Measurements from ENCODE around the gene ASXL3.

The ASXL3 gene

GRCh38 chr18:33656889-33657448 is 79.0 kb downstream of the ASXL3 start:
- DNase-seq (ENCODE audit: insufficient read length, low spot score) (no peak), FAIRE-seq (no peak)

GRCh38 chr18:33660696-33661310 is 82.8 kb downstream of the ASXL3 start:
- FAIRE-seq = no peak
- DNase-seq (ENCODE audit: insufficient read length, low spot score) = no peak

- DNase-seq (ENCODE audit: insufficient read length, low spot score) = no peak
These were observed 86.3 kb downstream of the ASXL3 start for GRCh38 chr18:33664241-33664874.

GRCh38 chr18:33665187-33665586 is 87.2 kb downstream of the ASXL3 start:
- no peak for FAIRE-seq
- DNase-seq (ENCODE audit: insufficient read length, low spot score) = no peak

More at GRCh38 chr18:33664241-33664874, 86.3 kb downstream of the ASXL3 start:
- no peak for FAIRE-seq

- no peak for DNase-seq (ENCODE audit: insufficient read length, low spot score)
- no peak for FAIRE-seq
These were observed 87.6 kb downstream of the ASXL3 start for GRCh38 chr18:33665641-33666040.

- DNase-seq (ENCODE audit: insufficient read length, low spot score) (no peak), FAIRE-seq (no peak)
These were observed 88.9 kb downstream of the ASXL3 start for GRCh38 chr18:33666915-33667314.

GRCh38 chr18:33669589-33669988 is 91.6 kb downstream of the ASXL3 start:
- DNase-seq (ENCODE audit: insufficient read length, low spot score) (no peak), FAIRE-seq (no peak)

GRCh38 chr18:33670029-33670428 is 92.0 kb downstream of the ASXL3 start:
- DNase-seq (ENCODE audit: insufficient read length, low spot score) = no peak

GRCh38 chr18:33673689-33674088 is 95.7 kb downstream of the ASXL3 start:
- DNase-seq (ENCODE audit: insufficient read length, low spot score) (no peak), FAIRE-seq (no peak)

More at GRCh38 chr18:33670029-33670428, 92.0 kb downstream of the ASXL3 start:
- no peak for FAIRE-seq

GRCh38 chr18:33676593-33676992 is 98.6 kb downstream of the ASXL3 start:
- no peak for DNase-seq (ENCODE audit: insufficient read length, low spot score)

GRCh38 chr18:33677891-33678290 is 99.9 kb downstream of the ASXL3 start:
- no peak for DNase-seq (ENCODE audit: insufficient read length, low spot score)
- no peak for FAIRE-seq

More at GRCh38 chr18:33676593-33676992, 98.6 kb downstream of the ASXL3 start:
- FAIRE-seq = no peak

GRCh38 chr18:33682436-33682835 is 104.4 kb downstream of the ASXL3 start:
- no peak for DNase-seq (ENCODE audit: insufficient read length, low spot score)
- FAIRE-seq = no peak

GRCh38 chr18:33694593-33694992 is 116.6 kb downstream of the ASXL3 start:
- no peak for DNase-seq (ENCODE audit: insufficient read length, low spot score)
- FAIRE-seq = no peak

GRCh38 chr18:33696332-33697162 is 118.5 kb downstream of the ASXL3 start:
- FAIRE-seq (no peak), DNase-seq (ENCODE audit: insufficient read length, low spot score) (no peak)

- no peak for DNase-seq (ENCODE audit: insufficient read length, low spot score)
- no peak for FAIRE-seq
These were observed 119.5 kb downstream of the ASXL3 start for GRCh38 chr18:33697498-33697897.

GRCh38 chr18:33699372-33699771 is 121.4 kb downstream of the ASXL3 start:
- FAIRE-seq = no peak

GRCh38 chr18:33700513-33700976 is 122.5 kb downstream of the ASXL3 start:
- DNase-seq (ENCODE audit: insufficient read length, low spot score) (no peak), FAIRE-seq (no peak)

More at GRCh38 chr18:33699372-33699771, 121.4 kb downstream of the ASXL3 start:
- no peak for DNase-seq (ENCODE audit: insufficient read length, low spot score)

- FAIRE-seq (no peak), DNase-seq (ENCODE audit: insufficient read length, low spot score) (no peak)
These were observed 124.6 kb downstream of the ASXL3 start for GRCh38 chr18:33702625-33703024.

GRCh38 chr18:33706391-33706790 is 128.4 kb downstream of the ASXL3 start:
- no peak for FAIRE-seq

GRCh38 chr18:33708876-33709275 is 130.9 kb downstream of the ASXL3 start:
- FAIRE-seq = no peak
- DNase-seq (ENCODE audit: insufficient read length, low spot score) = no peak

More at GRCh38 chr18:33706391-33706790, 128.4 kb downstream of the ASXL3 start:
- DNase-seq (ENCODE audit: insufficient read length, low spot score) = no peak

- FAIRE-seq (no peak), DNase-seq (ENCODE audit: insufficient read length, low spot score) (no peak)
These were observed 132.2 kb downstream of the ASXL3 start for GRCh38 chr18:33710269-33710668.
